Peyer's patch (tissue), 4 donors: ENCODE results near the gene KIF3B. TPM values are rescaled to one million over a fixed set of nuclear protein-coding genes. Genes with fewer than 3 reads are reported as not detected.
"Not testable (repeated sequence)": the region's sequence is repeated elsewhere in the genome, so short reads cannot be mapped to it uniquely, and the experiment has no call there.

ENCODE experiments used
- DNase-seq, 3 donors: peaks; one replicate each; pipeline ENCODE4 v3.0.0-alpha.2; 2017 to 2019
- H3K27ac ChIP-seq, 4 donors: fragments of 200-600 bp; sonication (generic); one replicate each; pipeline ENCODE4 v1.5.1; 2016 to 2019
- H3K27me3 ChIP-seq, 2 donors: fragments of 200-600 bp; sonication (generic); one replicate each; pipeline ENCODE4 v1.5.1; 2019
- H3K36me3 ChIP-seq, 3 donors: fragments of 200-600 bp; sonication (generic); one replicate each; pipeline ENCODE4 v1.5.1; 2016 to 2019
- H3K4me1 ChIP-seq, 4 donors: fragments of 200-600 bp; sonication (generic); one replicate each; pipeline ENCODE4 v1.5.1; 2016 to 2019
- H3K4me3 ChIP-seq, 4 donors: fragments of 200-600 bp; sonication (generic); 1 replicate in 3 of 4; 2 replicates in 1 of 4; pipeline ENCODE4 v1.5.1; 2016 to 2019; ENCODE audit warnings: mild to moderate bottlenecking in 1 of 4
- H3K9me3 ChIP-seq, 4 donors: fragments of 200-600 bp; sonication (generic); one replicate each; pipeline ENCODE4 v1.5.1; 2016 to 2019; ENCODE audit warnings: mild to moderate bottlenecking in 1 of 4
- CTCF ChIP-seq, 6 experiments: fragments of 450-650 bp in 4 of 6; fragments of 200-600 bp in 2 of 6; sonication (generic) in 1 of 6; IDR thresholded peaks; one replicate each; pipeline ENCODE4 v1.5.1; 2017 to 2019; ENCODE audit warnings: antibody characterized with exemption in 6 of 6, mild to moderate bottlenecking in 3 of 6, moderate library complexity in 1 of 6
- POLR2A ChIP-seq, 2 donors: fragments of 450-650 bp; IDR thresholded peaks; one replicate each; pipeline ENCODE4 v1.5.1; 2017; ENCODE audit warnings: antibody characterized with exemption in 2 of 2, mild to moderate bottlenecking in 2 of 2, moderate library complexity in 2 of 2
- total RNA-seq, 4 donors: library from RNA; depleted of rRNA; stranded (reverse); fragments of >200 nt; gene quantifications; one replicate each; pipeline ENCODE4 v1.1.0, GENCODE V29; 2016

The KIF3B gene
- total RNA-seq, 4 donors from 2014 or later: 42.1 to 77.6 (median 57.7) TPM

DNA sequence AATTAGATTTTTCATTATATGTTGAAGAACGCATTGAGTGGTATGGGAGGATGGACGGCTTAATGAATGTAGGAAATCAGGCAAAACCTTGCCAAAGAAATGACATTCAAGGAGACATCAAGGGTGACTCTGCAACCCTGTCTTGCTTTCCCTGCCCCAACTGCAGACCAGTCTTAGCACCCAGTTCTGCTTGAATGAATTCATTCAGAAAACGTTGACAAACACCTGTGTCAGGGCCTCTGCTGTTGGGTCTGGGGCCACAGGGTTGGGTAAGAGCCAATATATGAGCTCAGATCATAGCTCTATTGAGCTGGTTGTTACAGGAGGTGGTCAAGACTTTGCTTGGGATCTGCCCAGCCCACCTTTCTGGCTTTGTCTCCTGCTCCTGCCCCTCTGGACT, 73.0 kb downstream of the KIF3B start:
- Histone ChIP-seq H3K36me3 (no peaks in the 10 kb centered on the region), H3K4me1 (no peaks in the 10 kb centered on the region), H3K27ac (no peak overlapping the region), H3K9me3 (no peaks in the 10 kb centered on the region), H3K27me3 (no peaks in the 10 kb centered on the region), H3K4me3 (no peak overlapping the region)
- TF ChIP-seq POLR2A (IDR thresholded peaks at IDR 0.05) (no peak), CTCF (IDR thresholded peaks at IDR 0.05) (no peak)
- DNase-seq: no peak

GRCh38 chr20:32352121-32352720, 74.8 kb downstream of the KIF3B start:
- H3K4me1 ChIP-seq: peaks cover 0 to 5% (median 2%) of the 10 kb centered on the region in 4 donors
- no peak for DNase-seq
- TF ChIP-seq POLR2A (IDR thresholded peaks at IDR 0.05) (no peak), CTCF (IDR thresholded peaks at IDR 0.05) (no peak)

GRCh38 chr20:32353848-32354496, 76.5 kb downstream of the KIF3B start:
- Histone ChIP-seq H3K27ac (no peak overlapping the region), H3K36me3 (no peaks in the 10 kb centered on the region), H3K9me3 (no peaks in the 10 kb centered on the region), H3K4me1 (peaks cover 0 to 8% (median 3%) of the 10 kb centered on the region in 4 donors), H3K4me3 (no peak overlapping the region), H3K27me3 (no peaks in the 10 kb centered on the region)
- no peak for DNase-seq
- no peak for TF ChIP-seq CTCF (IDR thresholded peaks at IDR 0.05)
- TF ChIP-seq POLR2A (IDR thresholded peaks at IDR 0.05): no peak

More at GRCh38 chr20:32352121-32352720, 74.8 kb downstream of the KIF3B start:
- Histone ChIP-seq H3K9me3 (no peaks in the 10 kb centered on the region), H3K36me3 (no peaks in the 10 kb centered on the region), H3K27me3 (no peaks in the 10 kb centered on the region), H3K27ac (no peak overlapping the region), H3K4me3 (no peak overlapping the region)

DNA sequence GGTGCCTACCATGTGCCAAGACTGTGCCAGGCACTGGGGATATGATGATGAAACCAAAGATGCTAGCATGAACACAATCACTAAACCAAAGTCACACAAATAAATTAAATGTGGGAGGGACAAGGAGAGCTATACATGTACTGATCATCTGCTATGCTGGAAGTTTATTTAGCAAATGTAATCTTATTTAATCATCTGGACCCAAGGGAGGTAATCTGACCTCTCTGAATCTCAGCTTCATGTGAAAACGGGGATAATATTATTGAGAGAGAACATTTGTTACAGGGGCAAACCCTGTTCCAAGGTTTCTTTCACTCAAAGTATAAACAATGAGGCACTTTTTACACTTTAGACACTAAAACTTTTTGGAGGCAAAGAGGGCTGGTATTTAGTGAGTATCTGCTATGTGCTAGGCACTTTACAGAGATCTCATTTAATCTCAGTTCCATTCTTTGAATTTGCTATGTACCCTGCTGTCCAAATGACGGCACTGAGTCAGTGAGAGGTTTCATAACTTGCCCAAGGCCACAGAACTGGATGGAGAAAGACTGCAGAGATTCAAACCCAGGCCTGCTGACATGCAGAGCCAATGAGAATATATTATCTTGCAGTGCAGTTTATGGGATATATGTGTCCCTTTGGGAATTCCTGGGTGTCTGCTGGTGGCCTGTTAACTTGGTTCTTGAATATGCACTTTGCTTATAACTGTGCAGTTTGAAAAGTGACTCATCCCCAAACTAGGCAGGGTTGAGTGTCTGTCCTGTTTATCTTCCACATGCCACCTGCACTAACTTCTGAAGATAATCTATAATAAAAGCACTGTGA, 77.4 kb downstream of the KIF3B start:
- Histone ChIP-seq H3K4me1 (peaks cover 0 to 10% (median 3%) of the 10 kb centered on the region in 4 donors), H3K36me3 (no peaks in the 10 kb centered on the region), H3K4me3 (no peak overlapping the region), H3K27me3 (no peaks in the 10 kb centered on the region), H3K9me3 (no peaks in the 10 kb centered on the region), H3K27ac (no peak overlapping the region)
- TF ChIP-seq CTCF (IDR thresholded peaks at IDR 0.05): no peak
- TF ChIP-seq POLR2A (IDR thresholded peaks at IDR 0.05): no peak
- DNase-seq: no peak

DNA sequence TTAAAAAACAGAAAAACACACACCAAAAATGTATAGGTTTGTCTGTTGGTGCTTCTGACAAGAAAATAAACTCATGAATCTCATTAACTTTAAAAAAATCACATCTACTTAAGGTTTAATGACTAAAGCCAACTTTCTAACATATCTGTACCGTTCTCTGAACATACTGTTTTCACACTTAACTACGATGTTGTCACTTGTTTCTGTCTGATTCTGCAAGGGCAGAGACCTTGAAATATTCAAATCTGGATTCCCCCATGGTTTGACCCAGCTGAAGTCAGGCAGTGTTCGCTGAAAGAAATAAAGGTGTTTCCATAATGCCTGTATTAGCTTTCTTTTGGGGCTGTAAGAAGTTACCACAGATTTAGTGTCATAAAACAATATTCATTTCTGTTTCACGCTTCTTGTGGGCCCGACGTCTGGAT, 78.0 kb downstream of the KIF3B start:
- Histone ChIP-seq H3K27ac (no peak overlapping the region), H3K9me3 (no peaks in the 10 kb centered on the region), H3K4me3 (no peak overlapping the region), H3K27me3 (no peaks in the 10 kb centered on the region), H3K36me3 (no peaks in the 10 kb centered on the region), H3K4me1 (peaks cover 0 to 16% (median 8%) of the 10 kb centered on the region in 4 donors)
- no peak for TF ChIP-seq CTCF (IDR thresholded peaks at IDR 0.05)
- no peak for TF ChIP-seq POLR2A (IDR thresholded peaks at IDR 0.05)
- no peak for DNase-seq

DNA sequence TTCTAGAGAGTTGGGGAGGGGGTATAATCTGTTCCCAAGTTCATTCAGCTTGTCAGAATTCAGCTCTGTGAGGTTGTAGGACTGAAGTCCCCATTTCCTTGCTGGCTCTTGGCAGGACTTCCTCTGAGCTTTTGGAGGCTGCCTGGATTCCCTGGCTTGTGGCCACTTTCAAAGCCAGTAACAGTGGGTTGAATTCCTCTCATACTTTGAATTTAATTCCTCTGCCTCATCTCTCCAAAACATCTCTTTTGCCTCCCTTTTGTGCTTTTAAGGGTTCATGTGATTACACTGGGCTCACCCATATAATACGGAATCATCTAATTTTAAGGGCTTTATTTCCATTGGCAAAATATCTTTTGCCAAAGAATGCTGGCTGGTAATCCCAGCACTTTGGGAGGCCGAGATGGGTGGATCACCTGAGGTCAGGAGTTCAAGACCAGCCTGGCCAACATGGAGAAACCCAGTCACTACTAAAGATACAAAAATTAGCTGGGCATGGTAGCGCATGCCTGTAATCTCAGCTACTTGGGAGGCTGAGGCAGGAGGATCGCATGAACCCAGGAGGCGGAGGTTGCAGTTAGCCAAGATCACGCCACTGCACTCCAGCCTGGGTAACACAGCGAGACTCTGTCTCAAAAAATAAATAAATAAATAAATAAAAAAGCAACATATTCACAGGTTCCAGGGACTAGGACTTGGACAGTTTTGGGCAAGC, 78.6 kb downstream of the KIF3B start:
- H3K9me3 ChIP-seq, H3K4me3 ChIP-seq, H3K27me3 ChIP-seq, DNase-seq, H3K36me3 ChIP-seq: not testable (repeated sequence)
- H3K4me1 ChIP-seq: peaks cover 0 to 19% (median 11%) of the 10 kb centered on the region in 4 donors
- H3K27ac ChIP-seq: peak overlapping the region in 1 of 4 donors; percentile 10
